Fibroblast of skin of scalp (primary cell): ENCODE results near the gene PCDHA5. TPM values are rescaled to one million over a fixed set of nuclear protein-coding genes. Genes with fewer than 3 reads are reported as not detected.
"Not testable (repeated sequence)": the region's sequence is repeated elsewhere in the genome, so short reads cannot be mapped to it uniquely, and the experiment has no call there.

Experiments used
- DNase-seq: peaks from one replicate; pipeline ENCODE4 v3.0.0-alpha.2; 2013
- polyA plus RNA-seq, 2 experiments: library from polyadenylated mRNA; unstranded; fragments of 120-200 nt; gene quantifications; one replicate each; pipeline ENCODE4 v1.2.1, GENCODE V29; 2013; ENCODE audit not compliant: insufficient read length in 2 of 2

PCDHA5 gene
- not detected for polyA plus RNA-seq (2013, experiment 1 of 2; ENCODE audit: insufficient read length)
- not detected for polyA plus RNA-seq (2013, experiment 2 of 2; ENCODE audit: insufficient read length)

DNA sequence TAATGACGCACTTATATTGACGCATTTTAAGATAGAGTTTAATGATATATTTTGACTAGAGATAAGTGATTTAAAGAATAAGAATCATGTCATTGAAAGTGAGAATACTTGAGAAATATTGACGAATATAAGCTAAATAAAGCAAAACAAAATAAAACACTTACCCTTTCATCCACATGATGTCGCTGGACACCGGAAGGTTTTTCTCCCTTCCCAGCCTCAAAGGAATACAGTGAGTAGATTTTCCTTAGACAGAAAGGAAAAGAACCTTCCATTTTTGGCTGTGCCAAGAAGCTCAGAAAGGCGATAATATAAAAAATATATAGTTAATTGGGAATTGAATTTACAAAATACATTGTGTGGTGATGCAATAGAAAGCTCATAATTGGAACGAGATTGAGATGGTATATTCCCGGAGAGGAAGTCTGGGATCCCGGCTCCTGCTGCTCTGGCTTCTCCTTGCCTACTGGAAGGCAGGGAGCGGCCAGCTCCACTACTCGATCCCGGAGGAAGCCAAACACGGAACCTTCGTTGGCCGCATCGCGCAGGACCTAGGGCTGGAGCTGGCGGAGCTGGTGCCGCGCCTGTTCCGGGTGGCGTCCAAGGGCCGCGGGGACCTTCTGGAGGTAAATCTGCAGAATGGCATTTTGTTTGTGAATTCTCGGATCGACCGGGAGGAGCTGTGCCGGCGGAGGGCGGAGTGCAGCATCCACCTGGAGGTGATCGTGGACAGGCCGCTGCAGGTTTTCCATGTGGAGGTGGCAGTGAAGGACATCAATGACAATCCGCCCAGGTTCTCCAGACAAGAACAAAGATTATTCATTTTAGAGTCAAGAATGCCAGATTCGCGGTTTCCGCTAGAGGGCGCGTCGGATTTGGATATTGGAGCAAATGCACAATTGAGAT lies at the start of gene PCDHA5:
Gene PCDHA5 (plus strand): TSS at position 239 of the 906 bp plus-strand sequence.
- DNase-seq, result no peak

DNA sequence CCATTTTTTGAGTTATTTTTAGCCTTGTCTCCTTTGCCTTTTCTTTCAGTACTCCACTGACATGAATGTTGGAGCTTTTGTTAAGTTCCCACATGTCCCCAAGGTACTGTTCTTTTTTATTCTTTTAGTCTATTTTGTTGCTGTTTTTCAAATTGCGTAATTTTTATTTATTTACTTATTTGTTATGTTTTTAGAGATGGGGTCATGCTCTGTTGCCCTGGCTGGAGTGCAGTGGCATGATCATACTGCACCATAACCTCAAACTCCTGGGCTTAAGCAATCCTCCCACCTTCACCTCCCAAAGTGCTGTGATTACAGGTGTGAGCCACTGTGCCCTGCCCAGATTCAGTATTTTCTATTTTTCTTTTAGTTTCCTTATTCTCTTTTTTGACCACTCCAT lies 40.9 kb upstream of the PCDHA5 start:
- no peak for DNase-seq

- DNase-seq, result no peak
Observed at GRCh38 chr5:140785905-140786686, 35.3 kb upstream of the PCDHA5 start, which contains the start of gene PCDHA1. Gene PCDHA1, plus strand, starts transcription at chr5:140786140.

DNA sequence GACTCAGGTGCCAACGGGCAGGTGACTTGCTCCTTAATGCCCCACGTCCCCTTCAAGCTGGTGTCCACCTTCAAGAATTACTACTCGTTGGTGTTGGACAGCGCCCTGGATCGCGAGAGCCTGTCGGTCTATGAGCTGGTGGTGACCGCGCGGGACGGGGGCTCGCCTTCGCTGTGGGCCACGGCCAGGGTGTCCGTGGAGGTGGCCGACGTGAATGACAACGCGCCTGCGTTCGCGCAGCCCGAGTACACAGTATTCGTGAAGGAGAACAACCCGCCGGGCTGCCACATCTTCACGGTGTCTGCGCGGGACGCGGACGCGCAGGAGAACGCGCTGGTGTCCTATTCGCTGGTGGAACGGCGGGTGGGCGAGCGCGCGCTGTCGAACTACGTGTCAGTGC lies 34.0 kb upstream of the PCDHA5 start:
- not testable (repeated sequence) for DNase-seq

DNA sequence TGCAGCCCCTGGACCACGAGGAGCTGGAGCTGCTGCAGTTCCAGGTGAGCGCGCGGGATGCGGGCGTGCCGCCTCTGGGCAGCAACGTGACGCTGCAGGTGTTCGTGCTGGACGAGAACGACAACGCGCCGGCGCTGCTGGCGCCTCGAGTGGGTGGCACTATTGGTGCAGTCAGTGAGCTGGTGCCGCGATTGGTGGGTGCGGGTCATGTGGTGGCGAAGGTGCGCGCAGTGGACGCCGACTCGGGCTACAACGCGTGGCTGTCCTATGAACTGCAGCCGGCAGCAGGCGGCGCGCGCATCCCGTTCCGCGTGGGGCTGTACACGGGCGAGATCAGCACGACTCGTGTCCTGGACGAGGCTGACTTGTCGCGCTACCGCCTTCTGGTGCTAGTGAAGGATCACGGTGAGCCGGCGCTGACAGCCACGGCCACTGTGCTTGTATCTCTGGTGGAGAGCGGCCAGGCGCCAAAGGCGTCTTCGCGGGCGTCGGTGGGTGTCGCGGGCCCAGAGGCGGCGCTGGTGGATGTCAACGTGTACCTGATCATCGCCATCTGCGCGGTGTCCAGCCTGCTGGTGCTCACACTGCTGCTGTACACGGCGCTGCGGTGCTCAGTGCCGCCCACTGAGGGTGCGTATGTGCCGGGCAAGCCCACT lies 33.4 kb upstream of the PCDHA5 start:
- not testable (repeated sequence) for DNase-seq

GRCh38 chr5:140791089-140791488 lies 30.3 kb upstream of the PCDHA5 start:
- DNase-seq, result no peak

DNA sequence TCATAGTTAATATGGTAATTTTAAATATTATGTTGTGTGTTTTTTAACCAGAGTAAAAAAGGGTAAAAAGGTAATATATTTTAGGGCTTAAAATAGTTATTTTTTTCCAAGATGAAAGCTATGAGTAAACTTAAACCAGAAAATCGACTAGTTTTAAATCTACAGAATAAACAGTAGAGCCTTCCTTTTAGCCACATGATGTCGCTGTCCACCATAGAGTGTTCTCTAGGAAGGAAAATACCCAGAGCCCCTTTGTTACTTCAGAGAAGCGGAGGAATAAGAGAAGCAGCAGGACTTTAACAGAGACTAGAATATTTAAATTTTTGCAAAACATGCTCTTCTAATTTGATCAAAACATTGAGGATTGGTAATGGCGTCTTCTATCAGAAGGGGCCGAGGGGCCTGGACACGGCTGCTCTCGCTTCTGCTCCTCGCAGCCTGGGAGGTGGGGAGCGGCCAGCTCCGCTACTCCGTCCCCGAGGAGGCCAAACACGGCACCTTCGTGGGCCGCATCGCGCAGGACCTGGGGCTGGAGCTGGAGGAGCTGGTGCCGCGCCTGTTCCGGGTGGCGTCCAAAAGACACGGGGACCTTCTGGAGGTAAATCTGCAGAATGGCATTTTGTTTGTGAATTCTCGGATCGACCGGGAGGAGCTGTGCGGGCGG lies 26.7 kb upstream of the PCDHA5 start, which contains the start of gene PCDHA2:
Gene PCDHA2 (plus strand): TSS at position 258 of the 664 bp plus-strand sequence.
- DNase-seq, result no peak

DNA sequence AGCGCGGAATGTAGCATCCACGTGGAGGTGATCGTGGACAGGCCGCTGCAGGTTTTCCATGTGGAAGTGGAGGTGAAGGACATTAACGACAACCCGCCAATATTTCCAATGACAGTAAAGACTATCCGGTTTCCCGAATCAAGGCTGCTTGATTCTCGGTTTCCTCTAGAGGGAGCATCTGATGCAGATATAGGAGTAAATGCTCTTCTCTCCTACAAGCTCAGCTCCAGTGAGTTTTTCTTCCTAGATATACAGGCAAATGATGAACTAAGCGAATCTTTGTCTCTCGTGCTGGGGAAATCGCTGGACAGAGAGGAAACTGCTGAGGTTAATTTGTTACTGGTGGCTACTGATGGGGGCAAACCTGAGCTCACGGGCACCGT lies 26.2 kb upstream of the PCDHA5 start:
- peak; percentile 1 for DNase-seq

GRCh38 chr5:140796072-140796717 lies 25.2 kb upstream of the PCDHA5 start:
- not testable (repeated sequence) for DNase-seq

DNA sequence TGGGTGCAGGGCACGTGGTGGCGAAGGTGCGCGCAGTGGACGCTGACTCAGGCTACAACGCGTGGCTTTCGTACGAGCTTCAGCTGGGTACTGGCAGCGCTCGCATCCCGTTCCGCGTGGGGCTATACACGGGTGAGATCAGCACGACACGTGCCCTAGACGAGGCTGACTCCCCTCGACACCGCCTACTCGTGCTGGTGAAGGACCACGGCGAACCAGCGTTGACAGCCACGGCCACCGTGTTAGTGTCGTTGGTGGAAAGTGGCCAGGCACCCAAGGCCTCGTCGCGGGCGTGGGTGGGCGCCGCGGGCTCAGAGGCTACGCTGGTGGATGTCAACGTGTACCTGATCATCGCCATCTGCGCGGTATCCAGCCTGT lies 24.7 kb upstream of the PCDHA5 start:
- no peak for DNase-seq

DNA sequence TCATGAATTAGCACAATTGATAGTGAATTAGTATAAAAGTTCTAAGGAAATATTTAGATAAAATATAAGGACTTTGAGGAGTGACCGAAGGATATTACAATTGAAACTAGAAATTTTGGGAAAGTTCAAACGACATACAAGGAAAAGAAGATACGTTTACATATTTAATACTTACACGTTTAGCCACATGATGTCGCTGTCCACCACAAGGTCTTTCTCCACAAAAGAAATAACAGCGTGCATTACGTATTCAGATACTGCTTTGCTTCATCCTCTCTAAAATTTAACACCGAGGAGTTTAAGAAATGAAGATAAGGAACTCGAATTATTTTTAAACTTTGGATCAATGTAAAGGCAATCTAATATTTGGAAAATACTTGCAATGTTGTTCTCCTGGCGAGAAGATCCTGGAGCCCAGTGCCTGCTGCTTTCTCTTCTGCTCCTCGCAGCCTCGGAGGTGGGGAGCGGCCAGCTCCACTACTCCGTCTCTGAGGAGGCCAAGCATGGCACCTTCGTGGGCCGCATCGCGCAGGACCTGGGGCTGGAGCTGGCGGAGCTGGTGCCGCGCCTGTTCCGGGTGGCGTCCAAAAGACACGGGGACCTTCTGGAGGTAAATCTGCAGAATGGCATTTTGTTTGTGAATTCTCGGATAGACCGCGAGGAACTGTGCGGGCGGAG lies 20.5 kb upstream of the PCDHA5 start, which contains the start of gene PCDHA3:
Gene PCDHA3 (plus strand): TSS at position 242 of the 678 bp plus-strand sequence.
- DNase-seq, result peak; percentile 12

GRCh38 chr5:140801494-140801841 lies 19.9 kb upstream of the PCDHA5 start:
- peak; percentile 2 for DNase-seq

GRCh38 chr5:140802381-140802780 lies 19.0 kb upstream of the PCDHA5 start:
- not testable (repeated sequence) for DNase-seq

DNA sequence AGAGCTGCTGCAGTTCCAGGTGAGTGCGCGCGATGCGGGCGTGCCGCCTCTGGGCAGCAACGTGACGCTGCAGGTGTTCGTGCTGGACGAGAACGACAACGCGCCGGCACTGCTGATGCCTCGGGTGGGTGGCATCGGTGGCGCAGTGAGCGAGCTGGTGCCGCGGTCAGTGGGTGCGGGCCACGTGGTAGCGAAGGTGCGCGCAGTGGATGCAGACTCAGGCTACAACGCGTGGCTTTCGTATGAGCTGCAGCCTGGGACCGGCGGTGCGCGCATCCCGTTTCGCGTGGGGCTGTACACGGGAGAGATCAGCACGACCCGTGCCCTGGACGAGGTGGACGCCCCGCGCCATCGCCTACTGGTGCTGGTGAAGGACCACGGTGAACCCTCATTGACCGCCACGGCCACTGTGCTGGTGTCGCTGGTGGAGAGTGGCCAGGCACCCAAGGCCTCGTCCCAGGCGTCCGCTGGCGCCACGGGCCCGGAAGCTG lies 18.6 kb upstream of the PCDHA5 start:
- DNase-seq, result no peak

DNA sequence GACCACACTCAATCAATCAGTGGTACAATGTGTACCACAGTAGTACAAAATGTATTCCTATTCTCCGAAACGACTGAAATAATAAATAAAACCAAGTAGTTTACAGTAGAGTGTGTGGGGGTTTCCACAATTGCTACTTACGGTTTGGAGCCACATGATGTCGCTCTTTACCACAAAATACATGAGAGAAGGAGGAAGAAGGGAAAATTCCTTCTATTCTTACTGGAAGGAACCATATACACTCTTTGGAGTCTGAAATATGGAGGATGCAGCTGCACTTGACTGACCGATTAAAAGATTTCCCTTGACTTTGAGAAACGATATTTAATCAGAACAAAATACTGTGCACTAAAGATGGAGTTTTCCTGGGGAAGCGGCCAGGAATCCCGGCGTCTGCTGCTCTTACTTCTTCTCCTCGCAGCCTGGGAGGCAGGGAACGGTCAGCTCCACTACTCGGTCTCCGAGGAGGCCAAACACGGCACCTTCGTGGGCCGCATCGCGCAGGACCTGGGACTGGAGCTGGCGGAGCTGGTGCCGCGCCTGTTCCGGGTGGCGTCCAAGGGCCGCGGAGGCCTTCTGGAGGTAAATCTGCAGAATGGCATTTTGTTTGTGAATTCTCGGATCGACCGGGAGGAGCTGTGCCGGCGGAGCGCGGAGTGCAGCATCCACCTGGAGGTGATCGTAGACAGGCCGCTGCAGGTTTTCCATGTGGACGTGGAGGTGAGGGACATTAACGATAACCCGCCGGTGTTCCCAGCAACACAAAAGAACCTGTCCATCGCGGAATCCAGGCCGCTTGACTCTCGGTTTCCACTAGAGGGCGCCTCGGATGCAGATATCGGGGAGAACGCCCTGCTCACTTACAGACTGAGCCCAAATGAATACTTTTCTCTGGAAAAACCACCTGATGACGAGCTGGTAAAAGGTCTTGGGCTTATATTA lies 14.3 kb upstream of the PCDHA5 start, which contains the start of gene PCDHA4:
Gene PCDHA4 (plus strand): TSS at position 235 of the 942 bp plus-strand sequence.
- peak; percentile 1 for DNase-seq

DNA sequence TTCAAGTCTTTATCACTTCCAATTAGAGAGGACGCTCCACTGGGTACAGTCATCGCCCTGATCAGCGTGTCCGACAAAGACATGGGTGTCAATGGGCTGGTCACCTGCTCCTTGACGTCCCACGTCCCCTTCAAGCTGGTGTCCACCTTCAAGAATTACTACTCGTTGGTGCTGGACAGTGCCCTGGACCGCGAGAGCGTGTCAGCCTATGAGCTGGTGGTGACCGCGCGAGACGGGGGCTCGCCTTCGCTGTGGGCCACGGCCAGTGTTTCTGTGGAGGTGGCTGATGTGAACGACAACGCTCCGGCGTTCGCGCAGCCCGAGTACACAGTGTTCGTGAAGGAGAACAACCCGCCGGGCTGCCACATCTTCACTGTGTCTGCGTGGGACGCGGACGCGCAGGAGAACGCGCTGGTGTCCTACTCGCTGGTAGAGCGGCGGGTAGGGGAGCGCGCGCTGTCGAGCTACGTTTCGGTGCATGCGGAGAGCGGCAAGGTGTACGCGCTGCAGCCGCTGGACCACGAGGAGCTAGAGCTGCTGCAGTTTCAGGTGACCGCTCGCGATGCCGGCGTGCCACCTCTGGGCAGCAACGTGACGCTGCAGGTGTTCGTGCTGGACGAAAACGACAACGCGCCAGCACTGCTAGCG lies 13.0 kb upstream of the PCDHA5 start:
- DNase-seq, result not testable (repeated sequence)

DNA sequence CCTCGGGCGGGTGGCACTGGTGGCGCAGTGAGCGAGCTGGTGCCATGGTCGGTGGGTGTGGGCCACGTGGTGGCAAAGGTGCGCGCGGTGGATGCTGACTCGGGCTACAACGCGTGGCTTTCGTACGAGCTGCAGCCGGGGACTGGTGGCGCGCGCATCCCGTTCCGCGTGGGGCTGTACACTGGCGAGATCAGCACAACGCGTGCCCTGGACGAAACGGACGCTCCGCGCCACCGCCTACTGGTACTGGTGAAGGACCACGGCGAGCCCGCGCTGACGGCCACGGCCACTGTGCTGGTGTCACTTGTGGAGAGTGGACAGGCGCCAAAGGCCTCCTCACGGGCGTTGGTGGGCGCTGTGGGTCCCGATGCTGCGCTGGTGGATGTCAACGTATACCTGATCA lies 12.5 kb upstream of the PCDHA5 start:
- no peak for DNase-seq

GRCh38 chr5:140822281-140822629 lies 842 bp downstream of the PCDHA5 start:
- no peak for DNase-seq

GRCh38 chr5:140822969-140823368 lies 1.6 kb downstream of the PCDHA5 start:
- not testable (repeated sequence) for DNase-seq
